ENCODE results near the gene ENTPD6. TPM values are rescaled to one million over a fixed set of nuclear protein-coding genes. Genes with fewer than 3 reads are reported as not detected.

Gene ENTPD6
- total RNA-seq (ENCODE audit: low replicate concordance) = 28.3 and 44.9 TPM in 2 replicates

GRCh38 chr20:25195014-25195961, at the start of gene ENTPD6:
TSS of gene ENTPD6 (plus strand) at chr20:25195712. CDS start at chr20:25206537, 10,825 bp downstream.

DNA sequence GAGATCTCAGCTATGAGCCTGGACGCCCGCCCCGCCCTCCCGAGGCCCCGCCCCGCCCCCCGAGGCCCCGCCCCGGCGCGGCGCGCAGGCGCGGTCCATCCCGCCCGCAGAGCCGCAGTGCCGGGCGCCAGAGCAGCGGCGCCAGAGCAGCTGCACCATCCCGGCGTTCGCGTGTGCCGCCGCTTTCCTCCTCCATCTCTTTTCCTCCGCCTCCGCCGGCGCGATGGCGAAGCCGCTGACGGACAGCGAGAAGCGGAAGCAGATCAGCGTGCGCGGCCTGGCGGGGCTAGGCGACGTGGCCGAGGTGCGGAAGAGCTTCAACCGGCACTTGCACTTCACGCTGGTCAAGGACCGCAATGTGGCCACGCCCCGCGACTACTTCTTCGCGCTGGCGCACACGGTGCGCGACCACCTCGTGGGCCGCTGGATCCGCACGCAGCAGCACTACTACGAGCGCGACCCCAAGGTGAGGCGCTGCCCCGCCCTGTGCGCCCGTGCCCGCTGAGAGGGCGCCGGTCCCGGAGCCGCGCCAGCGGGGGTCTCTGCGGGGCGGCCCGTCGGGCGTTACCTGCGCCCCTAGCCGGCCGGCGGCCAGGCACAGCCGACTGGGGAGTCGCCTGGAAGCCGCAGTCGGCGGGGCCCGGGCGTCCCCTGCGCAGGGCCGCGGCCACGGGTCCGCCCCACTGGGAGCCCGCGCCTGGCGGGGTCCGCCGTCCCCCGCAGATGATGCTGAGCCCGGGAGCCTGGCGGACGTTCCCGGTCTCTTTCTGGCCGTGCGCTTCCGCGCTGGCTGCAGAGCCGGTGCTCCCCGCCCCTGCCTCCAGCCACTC, 52.7 kb downstream of the ENTPD6 start, which contains the start of gene PYGB:
Gene PYGB (plus strand): TSS at position 130 of the 830 bp plus-strand sequence. CDS start 94 bp downstream, at position 224.

Other genes with a start within 250 kb of the ENTPD6 start
- not detected in 2 replicates for gene CST7, start 246.4 kb upstream of the ENTPD6 start, total RNA-seq (ENCODE audit: low replicate concordance)
- gene APMAP, start 203.0 kb upstream of the ENTPD6 start, total RNA-seq (ENCODE audit: low replicate concordance) = 59.9 and 104 TPM in 2 replicates
- gene ACSS1, start 137.6 kb upstream of the ENTPD6 start, total RNA-seq (ENCODE audit: low replicate concordance) = 1.1 and 14.0 TPM in 2 replicates
- gene VSX1, start 113.6 kb upstream of the ENTPD6 start, total RNA-seq (ENCODE audit: low replicate concordance) = not detected in 2 replicates
- gene PYGB, start 52.4 kb downstream of the ENTPD6 start, total RNA-seq (ENCODE audit: low replicate concordance) = 94.5 and 100 TPM in 2 replicates
- 27.5 and 34.0 TPM in 2 replicates for gene ABHD12, start 195.1 kb downstream of the ENTPD6 start, total RNA-seq (ENCODE audit: low replicate concordance)
- 1.3 and 3.2 TPM in 2 replicates for gene GINS1, start 212.0 kb downstream of the ENTPD6 start, total RNA-seq (ENCODE audit: low replicate concordance)

Data from smooth muscle cell of the coronary artery (primary cell).